A172 (cell line): ENCODE data around the gene CCDC141. TPM values are rescaled to one million over a fixed set of nuclear protein-coding genes. Genes with fewer than 3 reads are reported as not detected.
"Not testable (repeated sequence)": the region's sequence is repeated elsewhere in the genome, so short reads cannot be mapped to it uniquely, and the experiment has no call there.

Experiments used
- DNase-seq: peaks from one replicate; pipeline ENCODE4 v3.0.0-alpha.2; 2015; ENCODE audit warnings: low spot score
- total RNA-seq: library from RNA; depleted of rRNA; stranded (reverse); fragments of >200 nt; shearing (Covaris generic); gene quantifications from 2 replicates; pipeline ENCODE4 v1.2.3, GENCODE V29; 2014; rRNA removed

CCDC141 gene, protein sequence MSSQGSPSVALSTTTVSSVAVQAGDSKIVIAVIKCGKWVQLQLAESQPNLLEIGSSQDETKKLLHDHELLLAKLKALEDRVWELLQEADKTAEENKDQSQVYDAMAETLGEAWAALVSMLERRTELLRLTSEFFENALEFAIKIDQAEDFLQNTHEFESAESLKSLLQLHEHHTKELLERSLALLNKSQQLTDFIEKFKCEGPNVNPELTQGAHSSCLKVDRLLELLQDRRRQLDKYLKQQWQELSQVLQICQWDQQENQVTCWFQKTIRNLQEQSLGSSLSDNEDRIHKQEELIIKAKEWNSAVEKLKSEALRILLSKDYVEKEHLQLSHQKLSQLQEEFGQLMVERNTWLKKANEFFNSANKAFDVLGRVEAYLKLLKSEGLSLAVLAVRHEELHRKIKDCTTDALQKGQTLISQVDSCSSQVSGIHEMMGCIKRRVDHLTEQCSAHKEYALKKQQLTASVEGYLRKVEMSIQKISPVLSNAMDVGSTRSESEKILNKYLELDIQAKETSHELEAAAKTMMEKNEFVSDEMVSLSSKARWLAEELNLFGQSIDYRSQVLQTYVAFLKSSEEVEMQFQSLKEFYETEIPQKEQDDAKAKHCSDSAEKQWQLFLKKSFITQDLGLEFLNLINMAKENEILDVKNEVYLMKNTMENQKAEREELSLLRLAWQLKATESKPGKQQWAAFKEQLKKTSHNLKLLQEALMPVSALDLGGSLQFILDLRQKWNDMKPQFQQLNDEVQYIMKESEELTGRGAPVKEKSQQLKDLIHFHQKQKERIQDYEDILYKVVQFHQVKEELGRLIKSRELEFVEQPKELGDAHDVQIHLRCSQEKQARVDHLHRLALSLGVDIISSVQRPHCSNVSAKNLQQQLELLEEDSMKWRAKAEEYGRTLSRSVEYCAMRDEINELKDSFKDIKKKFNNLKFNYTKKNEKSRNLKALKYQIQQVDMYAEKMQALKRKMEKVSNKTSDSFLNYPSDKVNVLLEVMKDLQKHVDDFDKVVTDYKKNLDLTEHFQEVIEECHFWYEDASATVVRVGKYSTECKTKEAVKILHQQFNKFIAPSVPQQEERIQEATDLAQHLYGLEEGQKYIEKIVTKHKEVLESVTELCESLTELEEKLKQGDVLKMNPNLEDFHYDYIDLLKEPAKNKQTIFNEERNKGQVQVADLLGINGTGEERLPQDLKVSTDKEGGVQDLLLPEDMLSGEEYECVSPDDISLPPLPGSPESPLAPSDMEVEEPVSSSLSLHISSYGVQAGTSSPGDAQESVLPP (N-terminal part only)
- 0.31 TPM in 1 of 2 replicates, not detected in the other for total RNA-seq

DNA sequence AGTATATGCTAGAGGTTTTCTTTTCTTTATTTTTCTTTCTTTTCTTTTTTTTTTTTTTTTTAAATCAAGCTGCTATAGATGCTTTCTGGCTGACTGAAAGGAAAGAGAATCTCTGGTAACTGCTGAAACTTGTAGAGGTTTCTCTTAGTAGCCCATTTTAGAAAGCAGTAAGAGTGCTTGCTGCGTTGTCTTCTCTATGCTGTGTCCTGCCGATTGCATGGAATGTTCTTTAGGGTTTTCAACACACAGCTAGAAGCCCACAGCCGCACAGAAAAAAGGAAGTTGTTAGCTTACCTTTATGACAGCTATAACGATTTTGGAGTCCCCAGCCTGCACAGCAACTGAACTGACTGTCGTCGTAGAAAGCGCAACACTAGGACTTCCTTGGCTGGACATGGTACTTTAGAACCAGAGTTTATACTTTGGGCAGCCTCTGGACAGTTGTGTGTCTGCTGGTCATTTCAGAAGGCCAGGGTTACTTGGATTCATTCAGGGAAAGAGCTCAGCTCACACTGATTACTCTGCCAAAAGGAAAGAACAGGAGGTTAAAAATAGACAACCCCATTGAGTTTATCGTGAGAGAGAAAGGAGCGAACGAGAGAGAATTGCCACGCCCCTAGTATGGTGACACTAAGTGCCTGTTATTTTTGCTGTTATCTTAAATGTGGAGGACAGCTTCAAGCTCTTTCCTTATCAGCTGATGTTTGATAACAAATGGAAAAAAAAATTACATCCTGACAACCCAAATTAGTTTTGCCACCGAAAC, at the start of gene CCDC141:
Gene CCDC141 (minus strand): TSS at position 592 of the 766 bp plus-strand sequence. CDS start 196 bp downstream, at position 396.
- no peak for DNase-seq

DNA sequence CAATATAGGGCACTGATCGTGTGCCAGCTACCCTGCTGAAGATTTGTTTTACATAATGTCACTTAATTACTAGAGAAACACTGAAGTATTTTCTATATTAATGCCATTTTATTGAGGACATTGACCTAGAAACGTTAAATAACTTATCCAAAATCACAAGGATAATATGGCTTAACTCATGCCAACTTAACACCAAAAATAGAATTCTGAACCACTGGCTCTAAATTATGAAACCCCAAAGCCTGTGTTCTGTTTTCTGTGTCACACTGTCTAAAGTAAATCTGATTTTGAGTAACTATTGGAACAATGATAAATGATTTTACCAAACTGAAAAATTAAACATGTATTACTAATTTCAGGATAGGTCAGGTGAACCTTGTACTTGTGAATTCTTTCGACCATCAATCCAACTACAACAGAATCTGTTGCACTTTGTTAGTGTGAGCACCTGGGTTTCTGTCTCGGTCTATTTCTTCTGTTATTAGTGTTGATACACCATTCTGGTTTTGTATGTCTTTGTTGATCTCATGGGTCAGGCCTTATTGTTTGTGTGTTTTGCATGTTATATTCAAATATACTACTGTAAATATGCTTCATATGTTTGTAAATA, 48.2 kb upstream of the CCDC141 start:
- no peak for DNase-seq

DNA sequence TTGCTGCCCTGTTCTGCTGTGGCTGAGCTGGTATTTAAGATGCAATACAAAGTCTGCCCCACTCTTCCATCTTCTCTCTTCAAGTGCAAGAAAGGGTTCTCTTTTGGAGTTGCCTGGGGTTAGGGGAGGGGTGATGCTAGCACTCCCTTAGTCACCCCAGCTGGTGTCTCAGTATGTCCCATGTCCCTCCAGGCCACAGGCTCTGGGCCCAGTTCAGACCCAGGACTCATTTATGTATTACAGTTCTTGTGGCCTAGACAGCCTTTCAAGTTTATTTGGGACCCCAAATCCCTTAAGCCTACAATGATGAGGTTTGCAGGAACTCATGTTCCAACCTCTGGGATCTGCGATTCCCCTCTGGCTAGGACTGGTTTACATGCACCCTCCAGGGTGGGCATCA, 47.2 kb upstream of the CCDC141 start:
- DNase-seq: no peak

DNA sequence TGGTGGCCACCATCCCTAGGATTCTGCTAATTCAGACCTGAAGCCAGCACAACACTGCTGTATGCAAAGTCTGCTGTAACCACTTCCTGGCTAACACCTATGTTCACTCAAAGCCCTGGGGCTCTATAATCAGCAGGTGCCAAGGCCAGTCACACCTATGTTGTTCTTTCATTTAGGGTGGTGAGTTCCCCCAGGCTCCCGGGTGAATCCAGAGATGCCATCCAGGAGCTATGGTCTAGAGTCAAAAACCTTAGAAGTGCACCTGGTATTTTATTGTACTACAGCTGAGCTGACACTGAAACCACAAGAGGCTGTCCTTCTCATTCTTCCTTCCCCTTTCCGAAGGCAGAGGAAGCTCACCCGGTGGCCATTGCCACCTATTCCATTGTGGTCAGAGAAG, 46.2 kb upstream of the CCDC141 start:
- DNase-seq: no peak

DNA sequence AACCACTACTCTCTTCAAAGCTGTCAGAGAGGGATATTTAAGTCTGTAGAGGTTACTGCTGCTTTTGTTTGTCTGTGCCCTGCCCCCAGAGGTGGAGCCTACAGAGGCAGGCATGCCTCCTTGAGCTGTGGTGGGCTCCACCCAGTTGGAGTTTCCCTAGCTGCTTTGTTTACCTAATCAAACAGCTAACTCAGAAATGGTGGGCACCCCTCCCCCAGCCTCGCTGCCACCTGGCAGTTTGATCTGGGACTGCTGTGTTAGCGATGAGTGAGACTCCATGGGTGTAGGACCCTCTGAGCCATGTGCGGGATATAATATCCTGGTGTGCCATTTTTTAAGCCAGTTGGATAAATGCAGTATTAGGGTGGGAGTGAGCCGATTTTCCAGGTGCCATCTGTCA, 43.0 kb upstream of the CCDC141 start:
- DNase-seq: not testable (repeated sequence)

DNA sequence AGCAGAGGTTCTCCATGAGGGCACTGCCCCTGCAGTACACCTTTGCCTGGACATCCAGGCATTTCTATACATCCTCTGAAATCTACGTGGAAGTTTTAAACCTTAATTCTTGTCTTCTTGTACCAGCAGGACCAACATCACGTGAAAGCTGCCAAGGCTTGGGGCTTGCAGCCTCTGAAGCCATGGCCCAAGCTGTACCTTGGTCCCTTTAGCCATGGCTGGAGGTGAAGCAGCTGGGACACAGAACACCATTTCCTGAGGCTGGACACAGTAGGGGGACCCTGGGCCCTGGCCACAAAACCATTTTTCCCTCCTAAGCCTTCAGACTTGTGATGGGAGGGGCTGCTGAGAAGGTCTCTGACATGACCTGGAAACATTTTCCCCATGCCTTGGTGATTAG, 32.8 kb upstream of the CCDC141 start:
- no peak for DNase-seq

DNA sequence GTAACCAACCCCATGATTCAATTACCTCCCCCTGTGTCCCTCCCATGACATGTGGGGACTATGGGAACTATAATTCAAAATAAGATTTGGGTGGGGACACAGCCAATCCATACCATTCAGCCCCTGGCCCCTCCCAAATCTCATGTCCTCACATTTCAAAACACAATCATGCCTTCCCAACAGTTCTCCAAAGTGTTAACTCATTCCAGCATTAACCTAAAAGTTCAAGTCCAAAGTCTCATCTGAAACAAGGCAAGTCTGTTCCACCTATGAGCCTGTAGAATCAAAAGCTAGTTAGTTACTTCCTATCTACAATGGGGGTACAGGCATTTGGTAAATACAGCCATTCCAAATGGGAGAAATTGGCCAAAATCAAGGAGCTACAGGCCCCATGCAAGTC, 32.0 kb upstream of the CCDC141 start:
- DNase-seq: no peak

DNA sequence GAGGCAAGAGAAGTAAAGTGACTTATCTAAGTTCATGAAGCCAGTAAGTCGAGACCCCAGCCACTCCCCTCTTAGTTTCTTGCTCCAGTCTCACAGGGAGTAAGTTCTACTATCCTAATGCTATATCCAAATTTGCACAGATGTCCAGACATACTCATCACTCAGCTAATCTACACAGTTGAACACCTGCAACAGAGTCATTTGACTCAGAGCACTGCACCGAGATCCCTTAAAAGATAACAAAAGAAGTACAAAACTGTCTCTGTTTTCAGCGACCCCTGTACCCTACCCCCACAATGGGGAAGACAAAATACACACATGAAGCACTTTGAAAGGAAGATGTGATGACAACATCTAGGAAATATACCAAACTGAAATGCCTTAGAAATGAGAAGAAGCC, 22.6 kb upstream of the CCDC141 start:
- no peak for DNase-seq

DNA sequence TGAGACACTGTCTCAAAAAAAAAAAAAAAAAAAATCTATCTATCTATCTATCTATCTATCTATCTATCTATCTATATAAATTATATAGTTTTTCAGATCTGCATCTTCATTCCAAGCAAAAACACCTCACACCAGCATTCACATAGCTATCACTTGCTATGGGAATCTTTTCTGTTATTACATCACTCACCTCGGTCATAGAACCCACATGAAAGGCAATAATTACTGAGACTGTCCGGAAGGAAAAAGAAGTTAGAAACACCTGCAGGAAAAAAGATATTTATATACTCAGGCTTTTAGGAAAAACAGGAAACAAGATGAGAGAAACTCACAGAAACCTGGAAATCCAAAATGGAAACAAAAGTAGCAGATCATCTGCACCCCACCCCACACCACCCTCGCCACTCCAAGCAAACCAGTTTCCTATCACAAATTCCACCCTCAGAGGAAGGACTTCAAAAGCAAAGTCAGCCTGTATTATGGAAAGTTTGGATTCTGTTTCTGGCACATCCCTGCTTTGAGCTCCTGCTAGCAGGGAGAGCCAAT, 21.9 kb upstream of the CCDC141 start:
- no peak for DNase-seq

DNA sequence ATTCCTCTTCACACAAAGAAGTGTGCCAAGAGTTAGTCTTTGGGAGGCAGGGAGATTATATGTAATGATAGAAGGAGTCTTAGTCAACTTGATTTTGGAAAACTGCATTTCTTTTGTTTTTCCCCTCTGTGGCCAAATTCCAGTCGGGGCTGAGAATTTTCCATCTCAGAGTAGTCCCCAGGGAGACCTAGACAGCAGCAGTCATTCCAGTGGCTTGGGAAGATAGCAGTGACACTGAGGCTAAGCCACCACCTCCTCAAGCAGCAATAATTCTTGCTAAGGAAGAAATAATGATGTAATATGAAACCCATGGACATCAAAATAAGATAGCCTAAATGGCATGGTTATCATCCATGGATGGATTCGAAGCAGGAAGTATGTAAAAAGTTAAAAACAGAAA, 21.0 kb upstream of the CCDC141 start:
- DNase-seq: no peak

DNA sequence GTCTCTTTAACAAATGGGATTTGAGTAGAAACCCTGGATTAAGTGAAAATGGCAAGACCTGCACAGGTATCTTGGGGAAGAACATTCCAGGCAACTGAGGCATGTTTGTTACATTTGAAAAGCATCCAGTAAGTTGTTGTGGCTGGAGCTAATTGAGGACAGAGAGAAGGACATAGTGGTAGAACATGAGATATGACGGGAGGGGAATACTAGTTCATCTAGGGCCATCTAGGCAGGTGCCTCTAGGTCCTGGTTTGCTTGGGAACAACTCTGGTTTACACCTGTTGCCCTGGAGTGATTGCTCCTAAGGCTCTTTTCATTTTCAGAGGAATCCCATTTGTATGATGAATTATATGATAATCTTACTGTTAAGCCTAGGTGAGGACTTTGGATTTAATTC, 19.7 kb upstream of the CCDC141 start:
- no peak for DNase-seq

DNA sequence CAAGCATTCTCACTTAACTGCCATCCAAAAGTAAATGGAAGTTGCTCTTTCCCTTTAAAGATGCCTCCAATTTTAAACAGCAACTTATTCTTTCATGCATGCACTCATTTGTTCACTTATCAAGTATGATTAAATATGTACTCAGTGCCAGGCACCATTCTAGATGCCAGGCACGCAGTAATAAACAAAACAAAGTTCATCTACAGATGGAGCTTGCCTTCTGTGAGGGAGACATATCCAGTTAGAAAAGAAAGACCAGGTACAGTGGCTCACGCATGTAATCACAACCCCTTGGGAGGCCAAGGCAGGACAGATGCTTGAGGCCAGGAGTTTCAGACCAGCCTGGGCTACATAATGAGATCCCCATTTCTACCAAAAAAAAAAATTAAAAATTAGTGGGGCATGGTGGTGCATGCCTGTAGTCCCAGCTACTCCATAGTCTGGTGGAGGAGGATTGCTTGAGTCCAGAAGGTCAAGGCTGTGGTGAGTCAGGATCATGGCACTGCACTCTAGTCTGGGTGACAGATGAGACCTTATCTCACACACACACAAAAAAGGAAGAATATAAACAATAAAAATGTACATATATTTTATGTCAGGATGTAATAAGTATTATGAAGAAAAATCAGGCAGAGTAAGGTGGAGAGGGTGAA, 19.2 kb upstream of the CCDC141 start:
- no peak for DNase-seq

DNA sequence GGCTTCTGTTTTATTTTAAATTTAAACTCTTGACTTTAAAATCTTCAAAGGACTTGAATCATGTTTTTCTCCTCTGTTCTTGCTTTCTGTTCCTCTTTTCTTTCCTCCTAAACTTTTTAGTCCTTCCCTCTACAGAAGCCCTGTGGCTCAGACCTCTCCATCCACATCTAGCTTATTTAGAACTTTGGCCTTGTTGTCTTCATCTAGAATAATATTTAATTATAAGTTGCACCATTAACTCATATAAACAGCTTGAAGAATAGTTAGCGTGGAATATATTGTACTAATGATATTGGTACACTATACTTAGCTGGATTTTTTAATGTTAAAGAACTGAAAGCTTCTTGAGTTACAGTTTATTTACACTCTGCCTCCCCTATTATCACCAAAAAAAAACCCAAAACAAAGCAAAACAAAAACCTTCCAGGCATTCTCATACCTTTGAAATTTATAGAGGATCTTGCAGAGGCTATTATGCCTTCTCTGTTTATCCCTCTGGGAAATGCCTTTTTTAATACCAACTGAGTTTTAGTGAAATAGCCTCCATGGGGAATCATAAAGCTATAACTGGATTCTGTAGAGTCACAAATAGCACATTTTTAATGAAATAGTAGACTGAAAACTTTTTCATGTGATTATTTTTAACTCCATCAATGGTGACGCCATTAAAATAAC, 9.2 kb upstream of the CCDC141 start:
- DNase-seq: no peak

DNA sequence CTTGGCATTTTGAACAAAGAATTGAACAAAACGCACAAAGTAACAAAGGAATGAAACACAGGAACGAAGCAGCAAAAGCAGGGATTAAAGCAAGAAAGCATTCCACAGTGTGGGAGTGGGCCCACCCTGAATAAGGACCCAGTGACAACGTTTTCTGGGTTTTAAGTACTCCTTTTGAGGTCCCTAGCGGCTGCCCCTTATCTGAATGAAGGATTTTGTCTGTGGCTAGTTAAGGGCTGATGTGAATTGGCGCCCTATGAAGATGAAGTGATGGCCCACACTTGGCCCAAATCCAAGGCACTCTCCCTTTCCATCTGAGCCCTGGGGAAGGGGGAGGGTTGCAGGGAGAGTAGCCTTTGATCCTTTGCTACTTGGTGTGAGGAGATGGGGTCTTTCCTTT, 7.8 kb upstream of the CCDC141 start:
- no peak for DNase-seq

DNA sequence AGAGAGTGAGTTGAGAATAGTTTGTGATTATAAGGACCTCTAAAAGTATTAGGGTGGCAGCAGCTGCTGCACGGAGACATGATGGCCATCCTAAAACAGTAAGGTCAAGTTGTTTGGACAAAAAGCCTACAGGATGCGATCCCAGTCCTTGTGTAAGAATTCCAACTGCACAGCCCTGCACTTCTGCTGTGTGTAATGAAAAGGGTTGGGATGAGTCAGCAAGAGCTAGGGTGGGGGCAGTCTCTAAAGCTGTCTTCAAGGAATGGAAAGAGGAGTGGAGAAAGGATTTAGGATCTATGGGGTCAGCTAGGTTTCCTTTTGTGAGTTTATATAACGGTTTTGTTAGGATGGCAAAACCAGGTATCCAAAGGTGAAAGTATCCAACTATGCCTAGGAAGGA, 3.6 kb upstream of the CCDC141 start:
- not testable (repeated sequence) for DNase-seq

DNA sequence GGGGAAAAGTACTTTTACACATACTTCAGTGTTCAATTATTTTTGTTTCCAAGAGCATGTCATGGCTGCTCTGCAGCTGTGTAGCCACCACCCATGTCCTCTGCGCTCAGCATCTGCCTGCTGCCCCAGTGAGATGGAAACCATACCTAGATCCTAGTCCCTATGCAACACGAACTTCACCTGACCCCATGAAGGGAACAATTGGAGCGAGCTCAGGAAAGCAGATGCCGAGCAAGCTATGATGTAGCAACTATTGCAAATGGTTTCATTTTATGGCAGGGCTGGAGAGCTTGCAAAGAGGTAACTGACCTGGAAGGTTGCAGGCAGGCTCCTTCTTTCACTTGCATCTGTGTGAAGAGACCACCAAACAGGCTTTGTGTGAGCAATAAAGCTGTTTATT, 1.3 kb upstream of the CCDC141 start:
- no peak for DNase-seq

DNA sequence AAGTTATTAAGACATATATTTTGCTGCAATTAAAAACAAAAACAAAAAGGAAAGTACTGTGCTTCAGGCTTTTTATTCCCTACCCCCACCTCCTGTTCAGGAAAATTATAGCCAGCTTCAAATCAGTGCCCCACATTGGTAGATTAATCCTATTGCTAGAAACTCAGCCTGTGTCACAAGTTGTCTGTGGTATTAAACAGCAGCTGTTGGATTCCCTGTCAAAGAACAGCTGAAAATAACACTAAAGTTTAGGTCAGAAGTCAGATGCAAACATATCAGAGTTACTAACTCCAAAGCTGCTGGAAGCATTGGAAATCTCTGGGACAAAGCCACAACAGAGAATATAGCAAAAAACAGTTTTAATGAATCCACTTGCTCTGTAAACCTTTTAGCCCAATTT, 818 bp upstream of the CCDC141 start:
- no peak for DNase-seq

DNA sequence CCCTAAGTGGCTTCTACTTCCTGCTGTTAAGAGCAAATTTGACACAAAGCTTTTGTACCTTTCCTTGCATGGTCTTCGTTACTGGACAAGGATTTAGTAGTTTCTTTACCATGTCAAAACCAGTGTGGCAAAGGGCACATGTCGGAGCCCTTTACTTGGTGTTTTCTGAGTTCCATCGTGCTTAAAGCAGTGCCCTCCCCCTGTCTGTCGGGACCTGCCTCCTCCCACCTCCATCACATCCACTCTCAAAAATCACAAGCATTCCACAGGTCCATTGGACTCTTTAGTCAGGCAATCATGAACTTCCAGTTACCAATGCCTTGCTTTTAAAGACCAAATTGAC, 763 bp downstream of the CCDC141 start:
- no peak for DNase-seq

DNA sequence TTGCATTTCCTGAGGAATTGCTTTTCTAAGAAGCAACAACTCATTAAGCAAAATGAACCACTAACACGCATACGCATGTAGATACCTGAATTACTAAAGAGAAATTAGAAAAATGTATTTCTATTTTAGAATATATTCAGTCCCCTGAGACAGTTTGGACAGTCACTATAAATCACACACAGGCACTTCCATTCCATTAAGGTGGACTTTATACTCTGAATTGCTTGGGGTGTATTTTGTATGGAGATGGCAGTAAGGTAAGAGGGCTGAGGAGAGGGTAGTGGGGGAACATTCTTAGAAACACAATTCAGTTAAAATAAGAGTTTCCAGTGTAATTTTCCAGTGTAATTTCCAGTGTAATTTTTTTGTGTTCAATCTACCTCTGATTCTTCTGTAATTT, 1.8 kb downstream of the CCDC141 start:
- DNase-seq: no peak

DNA sequence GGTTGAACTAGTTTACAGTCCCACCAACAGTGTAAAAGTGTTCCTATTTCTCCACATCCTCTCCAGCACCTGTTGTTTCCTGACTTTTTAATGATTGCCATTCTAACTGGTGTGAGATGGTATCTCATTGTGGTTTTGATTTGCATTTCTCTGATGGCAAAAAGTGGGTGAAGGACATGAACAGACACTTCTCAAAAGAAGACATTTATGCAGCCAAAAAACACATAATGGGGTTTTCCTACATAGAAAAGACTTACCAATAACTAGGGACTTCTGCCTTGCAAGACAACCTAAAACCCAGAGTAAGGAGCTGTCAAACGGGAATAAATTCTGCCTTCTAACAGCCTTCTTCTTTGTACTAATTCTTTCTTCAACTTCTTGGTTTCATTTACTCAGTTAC, 4.3 kb downstream of the CCDC141 start:
- DNase-seq: not testable (repeated sequence)
